T-helper 2 cell treated with Interferon-gamma antibody and Interleukin-4, amounts not matched to agents 5 μg/mL and 100 μg/mL, for 36 hours (primary cell): ENCODE results near the gene KRT78.
"Not testable (repeated sequence)": the region's sequence is repeated elsewhere in the genome, so short reads cannot be mapped to it uniquely, and the experiment has no call there.

Source experiments
- DNase-seq: peaks from one replicate; pipeline ENCODE4 v3.0.0; 2021; ENCODE audit warnings: low spot score
- H3K27ac Mint-ChIP-seq: one replicate; pipeline ENCODE4 v1.8.0; 2021; ENCODE audit warnings: mild to moderate bottlenecking, mixed read lengths
- H3K27me3 Mint-ChIP-seq: one replicate; pipeline ENCODE4 v1.8.0; 2021; ENCODE audit warnings: low read depth, mixed read lengths
- H3K36me3 Mint-ChIP-seq: one replicate; pipeline ENCODE4 v1.8.0; 2021; ENCODE audit warnings: low read depth, mixed read lengths
- H3K4me1 Mint-ChIP-seq: one replicate; pipeline ENCODE4 v1.8.0; 2021; ENCODE audit warnings: low read depth, mixed read lengths
- H3K4me3 Mint-ChIP-seq: one replicate; pipeline ENCODE4 v1.8.0; 2022; ENCODE audit warnings: mild to moderate bottlenecking, moderate library complexity, mixed read lengths
- H3K9me3 Mint-ChIP-seq: one replicate; pipeline ENCODE4 v1.8.0; 2021; ENCODE audit warnings: mixed read lengths

The KRT78 gene

GRCh38 chr12:52861511-52861910 lies 12.7 kb upstream of the KRT78 start:
- Mint-ChIP-seq H3K27me3 (peaks cover 3% of the 10 kb centered on the region), H3K36me3 (no peaks in the 10 kb centered on the region)

GRCh38 chr12:52860102-52860823 lies 11.5 kb upstream of the KRT78 start:
- H3K9me3 Mint-ChIP-seq: no peaks in the 10 kb centered on the region
- no peak overlapping the region for H3K4me3 Mint-ChIP-seq
- H3K4me1 Mint-ChIP-seq: no peaks in the 10 kb centered on the region
- no peaks in the 10 kb centered on the region for H3K36me3 Mint-ChIP-seq
- H3K27ac Mint-ChIP-seq: no peak overlapping the region
- peaks cover 8% of the 10 kb centered on the region for H3K27me3 Mint-ChIP-seq
- DNase-seq: no peak

More at GRCh38 chr12:52861511-52861910, 12.7 kb upstream of the KRT78 start:
- H3K27ac Mint-ChIP-seq: no peak overlapping the region
- no peak for DNase-seq
- H3K4me1 Mint-ChIP-seq: no peaks in the 10 kb centered on the region
- H3K9me3 Mint-ChIP-seq: no peaks in the 10 kb centered on the region
- H3K4me3 Mint-ChIP-seq: no peak overlapping the region

GRCh38 chr12:52857500-52857899 lies 8.7 kb upstream of the KRT78 start:
- Mint-ChIP-seq H3K27ac (no peak overlapping the region), H3K4me1 (no peaks in the 10 kb centered on the region), H3K36me3 (no peaks in the 10 kb centered on the region), H3K27me3 (peaks cover 23% of the 10 kb centered on the region), H3K4me3 (no peak overlapping the region), H3K9me3 (no peaks in the 10 kb centered on the region)
- no peak for DNase-seq

- Mint-ChIP-seq H3K27ac (no peak overlapping the region), H3K9me3 (no peaks in the 10 kb centered on the region), H3K36me3 (no peaks in the 10 kb centered on the region), H3K4me3 (no peak overlapping the region), H3K4me1 (no peaks in the 10 kb centered on the region), H3K27me3 (peaks cover 30% of the 10 kb centered on the region)
- DNase-seq: no peak
These were observed 8.0 kb upstream of the KRT78 start for GRCh38 chr12:52856787-52857186.

- not testable (repeated sequence) for H3K9me3 Mint-ChIP-seq, DNase-seq, H3K36me3 Mint-ChIP-seq, H3K27ac Mint-ChIP-seq, H3K4me3 Mint-ChIP-seq, H3K4me1 Mint-ChIP-seq
- peaks cover 30% of the 10 kb centered on the region for H3K27me3 Mint-ChIP-seq
These were observed 7.3 kb upstream of the KRT78 start for GRCh38 chr12:52856077-52856476.

GRCh38 chr12:52851787-52852186 lies 3.0 kb upstream of the KRT78 start:
- Mint-ChIP-seq H3K9me3 (no peaks in the 10 kb centered on the region), H3K27ac (no peak overlapping the region), H3K36me3 (no peaks in the 10 kb centered on the region), H3K4me3 (no peak overlapping the region), H3K27me3 (peaks cover 31% of the 10 kb centered on the region), H3K4me1 (no peaks in the 10 kb centered on the region)
- DNase-seq: no peak

GRCh38 chr12:52850681-52851080 lies 1.9 kb upstream of the KRT78 start:
- Mint-ChIP-seq H3K36me3 (no peaks in the 10 kb centered on the region), H3K27me3 (peaks cover 29% of the 10 kb centered on the region), H3K4me3 (no peak overlapping the region), H3K4me1 (no peaks in the 10 kb centered on the region), H3K9me3 (no peaks in the 10 kb centered on the region), H3K27ac (no peak overlapping the region)
- DNase-seq: no peak

GRCh38 chr12:52849511-52849910 lies 717 bp upstream of the KRT78 start:
- Mint-ChIP-seq H3K27ac (no peak overlapping the region), H3K36me3 (no peaks in the 10 kb centered on the region), H3K9me3 (no peaks in the 10 kb centered on the region), H3K4me1 (no peaks in the 10 kb centered on the region), H3K27me3 (peaks cover 18% of the 10 kb centered on the region), H3K4me3 (no peak overlapping the region)
- DNase-seq: no peak

- peaks cover 10% of the 10 kb centered on the region for H3K27me3 Mint-ChIP-seq
- H3K36me3 Mint-ChIP-seq: no peaks in the 10 kb centered on the region
- no peak overlapping the region for H3K4me3 Mint-ChIP-seq
- no peaks in the 10 kb centered on the region for H3K9me3 Mint-ChIP-seq
- H3K27ac Mint-ChIP-seq: no peak overlapping the region
- no peaks in the 10 kb centered on the region for H3K4me1 Mint-ChIP-seq
- no peak for DNase-seq
These were observed 1.3 kb downstream of the KRT78 start for GRCh38 chr12:52847335-52848102.

GRCh38 chr12:52846356-52846970 lies 2.3 kb downstream of the KRT78 start:
- Mint-ChIP-seq H3K9me3 (no peaks in the 10 kb centered on the region), H3K4me3 (no peak overlapping the region), H3K27me3 (peaks cover 3% of the 10 kb centered on the region), H3K36me3 (no peaks in the 10 kb centered on the region), H3K27ac (no peak overlapping the region), H3K4me1 (no peaks in the 10 kb centered on the region)
- no peak for DNase-seq

GRCh38 chr12:52845946-52846345 lies 2.8 kb downstream of the KRT78 start:
- Mint-ChIP-seq H3K4me1 (no peaks in the 10 kb centered on the region), H3K27ac (no peak overlapping the region), H3K4me3 (no peak overlapping the region), H3K36me3 (no peaks in the 10 kb centered on the region), H3K9me3 (no peaks in the 10 kb centered on the region), H3K27me3 (peaks cover 3% of the 10 kb centered on the region)
- DNase-seq: no peak

GRCh38 chr12:52844386-52844785 lies 4.4 kb downstream of the KRT78 start:
- no peak for DNase-seq
- no peaks in the 10 kb centered on the region for H3K4me1 Mint-ChIP-seq
- no peak overlapping the region for H3K27ac Mint-ChIP-seq
- H3K27me3 Mint-ChIP-seq: no peaks in the 10 kb centered on the region
- no peak overlapping the region for H3K4me3 Mint-ChIP-seq
- H3K36me3 Mint-ChIP-seq: no peaks in the 10 kb centered on the region
- no peaks in the 10 kb centered on the region for H3K9me3 Mint-ChIP-seq

- H3K9me3 Mint-ChIP-seq: no peaks in the 10 kb centered on the region
- peaks cover 3% of the 10 kb centered on the region for H3K27me3 Mint-ChIP-seq
- DNase-seq: no peak
- H3K4me3 Mint-ChIP-seq: no peak overlapping the region
- H3K4me1 Mint-ChIP-seq: peaks cover 15% of the 10 kb centered on the region
- H3K27ac Mint-ChIP-seq: no peak overlapping the region
- H3K36me3 Mint-ChIP-seq: no peaks in the 10 kb centered on the region
These were observed 9.2 kb downstream of the KRT78 start for GRCh38 chr12:52839436-52840105.
